HUES64 (cell line): Measurements from ENCODE around the gene CACNA1G. TPM values are rescaled to one million over a fixed set of nuclear protein-coding genes. Genes with fewer than 3 reads are reported as not detected.
A peak's percentile ranks its signal among the peaks of the same experiment; 100 is the strongest.

Experiments used
- H3K27ac ChIP-seq: 2 replicates; pipeline ENCODE4 v1.7.0; 2013; ENCODE audit warnings: low read depth, low read length, inconsistent platforms
- H3K27me3 ChIP-seq: 2 replicates; pipeline ENCODE4 v1.6.1; 2013; ENCODE audit warnings: mild to moderate bottlenecking, low read length; ENCODE audit not compliant: insufficient read depth
- H3K36me3 ChIP-seq: 2 replicates; pipeline ENCODE4 v1.6.1; 2013; ENCODE audit warnings: mild to moderate bottlenecking, low read length; ENCODE audit not compliant: insufficient read depth
- H3K4me1 ChIP-seq: 2 replicates; pipeline ENCODE4 v1.6.1; 2013; ENCODE audit warnings: mild to moderate bottlenecking, low read length, moderate library complexity; ENCODE audit not compliant: insufficient read depth
- H3K4me3 ChIP-seq: 2 replicates; pipeline ENCODE4 v1.5.1; 2013; ENCODE audit warnings: mild to moderate bottlenecking, low read length, moderate library complexity
- H3K9ac ChIP-seq: 2 replicates; pipeline ENCODE4 v1.6.1; 2013; ENCODE audit warnings: mild to moderate bottlenecking, low read depth, low read length
- H3K9me3 ChIP-seq: 2 replicates; pipeline ENCODE4 v1.6.1; 2013; ENCODE audit warnings: low read depth, low read length; ENCODE audit not compliant: insufficient read depth
- WGBS: fragments of 150-250, 120-280 bp; methylation state at CpG from one replicate; pipeline ENCODE4 v1.1.7; 2013; ENCODE audit warnings: missing lambda C conversion rate; 5-methylcytosine and 5-hydroxymethylcytosine counted together
- polyA plus RNA-seq, 2 experiments: library from polyadenylated mRNA; stranded (reverse); fragments of 50-300 nt; gene quantifications; one replicate each; pipeline ENCODE4 v1.2.3, GENCODE V29; 2013

CACNA1G gene
- 2.1 TPM for polyA plus RNA-seq (2013, experiment 1 of 2)
- 2.5 TPM for polyA plus RNA-seq (2013, experiment 2 of 2)

DNA sequence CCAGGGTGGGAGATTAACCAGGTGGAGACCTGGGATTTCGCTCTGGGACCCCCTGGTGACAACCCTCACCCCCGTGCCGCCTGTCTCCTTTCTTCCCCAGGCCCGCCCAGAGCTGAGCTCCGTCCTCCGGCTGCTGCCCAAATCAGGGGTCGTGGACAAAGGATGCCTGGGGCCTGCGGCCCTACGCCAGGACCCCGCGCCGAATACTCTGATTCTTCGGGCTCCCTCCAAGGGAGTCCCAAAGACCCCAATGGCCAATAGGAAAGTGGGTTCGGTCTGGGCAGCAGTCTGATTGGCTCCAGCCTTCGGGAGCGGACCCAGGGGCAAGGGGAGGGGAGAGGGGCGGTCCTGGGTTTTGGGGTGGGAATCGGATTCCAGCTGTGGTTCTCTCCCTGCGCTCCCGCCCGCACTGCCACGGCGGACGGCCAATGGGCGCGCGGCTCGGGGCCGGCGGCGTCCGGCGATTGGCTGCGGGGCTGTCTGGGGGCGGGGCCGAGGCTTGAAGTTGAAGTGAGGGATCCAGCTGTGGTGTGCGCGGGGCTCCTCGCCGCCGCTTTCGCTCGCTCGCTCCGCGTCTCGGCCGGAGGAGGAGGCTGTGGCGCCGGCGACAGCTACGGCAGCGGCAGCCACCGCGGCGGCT lies at the start of gene CACNA1G:
Gene CACNA1G (plus strand): TSS at position 531 of the 640 bp plus-strand sequence. CDS start 745 bp downstream, outside the sequence.
- Histone ChIP-seq H3K36me3 (no peaks in the 10 kb centered on the region), H3K4me3 (peak within 1 kb of the TSS; percentile 59), H3K9me3 (no peaks in the 10 kb centered on the region), H3K27ac (peak within 1 kb of the TSS; percentile 74; the same call in 1 of the 2 replicates), H3K4me1 (peaks cover 16% of the 10 kb centered on the region), H3K9ac (0 out of 2 replicates have a peak within 1 kb of the TSS, but pooled peaks have one; percentile 44), H3K27me3 (peaks cover 77% of the 10 kb centered on the region)
- WGBS, result under 1% methylated on average over 56 of the region's 56 CpGs

- WGBS, result 70% methylated on average over 3 of the region's 3 CpGs
- Histone ChIP-seq H3K27ac (no peak overlapping the region), H3K9me3 (no peaks in the 10 kb centered on the region), H3K4me1 (0 out of 2 replicates have a peak, but pooled peaks cover 11% of the 10 kb centered on the region), H3K4me3 (no peak overlapping the region), H3K27me3 (no peaks in the 10 kb centered on the region), H3K9ac (no peak overlapping the region), H3K36me3 (no peaks in the 10 kb centered on the region)
Measured at GRCh38 chr17:50511058-50511457, 49.5 kb upstream of the CACNA1G start.

GRCh38 chr17:50513495-50513894 lies 47.0 kb upstream of the CACNA1G start:
- H3K9ac ChIP-seq, result no peak overlapping the region

DNA sequence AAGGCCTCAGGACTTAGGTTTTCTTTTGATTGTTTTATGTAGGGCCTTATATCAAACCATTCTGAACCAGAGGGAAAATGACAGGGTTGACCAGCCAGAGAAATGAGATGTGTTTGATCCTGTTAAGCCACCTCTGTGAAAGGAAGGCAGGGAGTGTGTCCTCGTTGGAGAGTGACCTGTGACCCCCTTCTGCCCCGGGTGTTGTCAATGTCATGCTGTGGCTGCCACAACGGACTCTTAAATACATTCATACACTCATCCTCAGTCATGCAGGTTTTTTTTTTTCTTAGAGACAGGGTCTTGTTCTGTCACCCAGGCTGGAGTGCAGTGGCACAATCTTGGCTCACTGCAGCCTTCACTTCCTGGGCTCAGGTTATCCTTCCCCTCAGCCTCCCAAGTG lies 46.1 kb upstream of the CACNA1G start:
- Histone ChIP-seq H3K36me3 (no peaks in the 10 kb centered on the region), H3K9me3 (no peaks in the 10 kb centered on the region)
- WGBS, result 70% methylated on average over 3 of the region's 3 CpGs

More at GRCh38 chr17:50513495-50513894, 47.0 kb upstream of the CACNA1G start:
- Histone ChIP-seq H3K4me3 (no peak overlapping the region), H3K27ac (no peak overlapping the region), H3K27me3 (no peaks in the 10 kb centered on the region), H3K4me1 (0 out of 2 replicates have a peak, but pooled peaks cover 7% of the 10 kb centered on the region), H3K9me3 (no peaks in the 10 kb centered on the region), H3K36me3 (no peaks in the 10 kb centered on the region)
- 88% methylated on average over 4 of the region's 4 CpGs for WGBS

DNA sequence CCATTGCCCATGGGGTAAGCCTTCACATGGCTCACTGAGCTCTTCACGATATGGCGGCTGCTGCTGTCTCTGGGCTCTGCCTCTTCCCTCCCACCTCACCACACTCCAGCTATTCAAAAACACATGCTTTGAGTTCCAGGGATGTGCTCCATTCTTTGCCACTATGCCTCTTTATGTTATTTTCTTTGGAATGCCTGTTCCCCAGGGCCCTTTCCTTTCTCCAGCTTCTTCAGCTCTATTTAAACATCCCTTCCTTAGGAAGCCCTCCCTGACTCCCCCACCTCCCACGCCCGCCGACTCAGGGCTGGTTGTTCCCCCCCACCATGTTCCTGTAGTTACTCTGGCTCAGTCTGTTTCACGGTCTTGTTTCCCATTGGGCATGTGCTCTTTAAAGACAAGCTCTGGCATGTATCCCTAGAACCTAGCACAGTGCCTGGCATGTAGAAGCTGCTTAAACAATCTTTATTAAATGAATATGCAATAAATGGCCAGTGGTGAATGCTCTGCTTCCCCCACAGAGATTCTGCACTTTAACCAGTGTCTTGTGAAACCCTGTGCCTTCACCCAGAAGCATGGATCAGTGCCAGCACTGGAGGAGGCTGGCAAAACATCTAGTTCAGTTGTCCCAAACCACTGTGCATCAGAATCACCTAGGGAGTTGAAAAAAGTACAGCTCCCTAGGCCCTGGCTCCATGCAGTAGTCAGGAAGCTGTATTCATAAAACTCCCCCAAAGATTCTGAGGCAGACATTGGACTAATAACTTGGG lies 45.4 kb upstream of the CACNA1G start:
- Histone ChIP-seq H3K4me1 (0 out of 2 replicates have a peak, but pooled peaks cover 7% of the 10 kb centered on the region), H3K9ac (no peak overlapping the region), H3K27me3 (no peaks in the 10 kb centered on the region), H3K36me3 (no peaks in the 10 kb centered on the region), H3K9me3 (no peaks in the 10 kb centered on the region), H3K27ac (no peak overlapping the region), H3K4me3 (no peak overlapping the region)
- WGBS, result 74% methylated on average over 6 of the region's 6 CpGs

More for the DNA sequence above, 46.1 kb upstream of the CACNA1G start:
- no peaks in the 10 kb centered on the region for H3K27me3 ChIP-seq
- H3K4me1 ChIP-seq, result 0 out of 2 replicates have a peak, but pooled peaks cover 7% of the 10 kb centered on the region
- H3K27ac ChIP-seq, result no peak overlapping the region
- no peak overlapping the region for H3K9ac ChIP-seq
- H3K4me3 ChIP-seq, result no peak overlapping the region

DNA sequence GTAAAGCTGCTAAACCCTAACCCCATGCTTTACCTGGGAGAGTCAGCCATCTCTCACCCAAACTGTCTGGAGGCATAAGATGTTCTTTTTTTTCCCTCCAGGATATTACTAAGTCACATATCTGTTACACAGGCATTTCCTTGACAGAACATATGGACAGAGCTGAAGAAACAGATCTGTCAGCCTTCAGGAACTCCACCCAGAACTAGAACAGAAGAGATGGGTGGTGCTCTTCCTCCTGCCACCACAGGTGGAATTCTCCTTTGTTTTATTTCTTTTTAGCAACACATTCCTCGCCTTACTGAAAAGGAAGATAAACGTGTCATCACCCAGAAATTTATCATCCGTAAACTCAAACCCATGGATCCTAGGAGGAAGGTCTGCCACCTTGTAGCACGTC lies 43.5 kb upstream of the CACNA1G start:
- Histone ChIP-seq H3K9me3 (no peaks in the 10 kb centered on the region), H3K27me3 (no peaks in the 10 kb centered on the region), H3K36me3 (no peaks in the 10 kb centered on the region), H3K9ac (no peak overlapping the region), H3K27ac (no peak overlapping the region), H3K4me1 (no peaks in the 10 kb centered on the region), H3K4me3 (no peak overlapping the region)
- 85% methylated on average over 4 of the region's 4 CpGs for WGBS

- H3K9ac ChIP-seq, result no peak overlapping the region
- H3K36me3 ChIP-seq, result no peaks in the 10 kb centered on the region
- no peak overlapping the region for H3K27ac ChIP-seq
- H3K4me1 ChIP-seq, result no peaks in the 10 kb centered on the region
- H3K9me3 ChIP-seq, result no peaks in the 10 kb centered on the region
- no peak overlapping the region for H3K4me3 ChIP-seq
- no peaks in the 10 kb centered on the region for H3K27me3 ChIP-seq
- WGBS, result 87% methylated on average over 8 of the region's 8 CpGs
Measured at GRCh38 chr17:50517504-50518383, 42.8 kb upstream of the CACNA1G start.

- Histone ChIP-seq H3K4me1 (no peaks in the 10 kb centered on the region), H3K9ac (no peak overlapping the region), H3K4me3 (no peak overlapping the region), H3K9me3 (no peaks in the 10 kb centered on the region), H3K36me3 (no peaks in the 10 kb centered on the region), H3K27me3 (no peaks in the 10 kb centered on the region), H3K27ac (no peak overlapping the region)
- 84% methylated on average over 13 of the region's 13 CpGs for WGBS
Measured at GRCh38 chr17:50518384-50519023, 42.0 kb upstream of the CACNA1G start.

DNA sequence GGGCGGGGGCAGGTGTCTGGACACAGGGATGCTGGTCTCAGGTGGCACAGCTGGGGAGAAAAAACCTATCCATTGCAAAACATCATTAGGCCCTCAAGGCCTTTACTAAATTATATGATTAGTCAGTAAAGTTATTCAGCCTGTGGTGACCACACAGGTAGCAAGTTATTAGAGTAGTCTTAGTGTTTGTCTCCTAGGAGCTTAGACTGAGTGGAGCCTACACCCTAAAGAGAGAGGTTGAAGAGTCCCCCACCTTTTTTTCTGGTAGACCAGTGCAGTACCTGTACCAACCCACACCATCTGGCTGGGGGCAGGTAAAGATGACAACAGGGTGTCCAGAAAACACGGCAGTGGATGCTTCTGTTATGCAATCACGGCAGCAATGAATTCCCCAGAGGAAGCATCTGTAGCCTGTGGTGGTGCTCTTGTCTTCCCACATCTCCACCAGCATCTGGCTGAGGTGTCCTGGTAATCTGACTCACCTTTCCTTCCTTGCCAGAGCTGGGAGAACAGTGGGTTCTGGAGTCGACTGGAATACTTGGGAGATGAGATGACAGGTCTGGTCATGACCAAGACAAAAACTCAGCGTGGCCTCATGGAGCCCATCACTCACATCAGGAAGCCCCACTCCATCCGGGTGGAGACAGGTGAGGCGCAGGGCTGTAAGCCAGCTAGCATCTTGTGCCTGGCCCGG lies 41.2 kb upstream of the CACNA1G start:
- H3K9me3 ChIP-seq, result no peaks in the 10 kb centered on the region
- no peaks in the 10 kb centered on the region for H3K4me1 ChIP-seq
- H3K36me3 ChIP-seq, result no peaks in the 10 kb centered on the region
- no peaks in the 10 kb centered on the region for H3K27me3 ChIP-seq
- no peak overlapping the region for H3K27ac ChIP-seq
- 94% methylated on average over 8 of the region's 8 CpGs for WGBS
- H3K9ac ChIP-seq, result no peak overlapping the region
- no peak overlapping the region for H3K4me3 ChIP-seq

DNA sequence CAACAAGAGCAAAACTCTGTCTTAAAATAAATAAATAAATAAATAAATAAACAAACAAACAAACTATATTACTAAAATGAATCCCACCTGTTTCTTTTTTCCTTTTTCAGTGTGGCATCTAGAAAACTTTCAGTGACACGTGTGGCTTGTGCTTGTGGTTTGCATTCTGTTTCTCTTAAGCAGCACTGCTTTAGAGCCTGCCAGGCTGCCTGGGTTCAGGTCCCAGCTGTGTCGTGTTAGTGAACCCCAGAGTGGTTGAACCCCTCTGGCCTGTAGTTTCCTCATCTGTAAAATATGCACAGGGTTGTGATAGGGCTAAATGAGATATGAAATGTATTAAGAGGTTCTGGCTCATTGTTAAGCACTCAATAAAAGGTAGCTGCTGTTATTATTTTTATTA lies 40.0 kb upstream of the CACNA1G start:
- WGBS, result 94% methylated on average over 2 of the region's 2 CpGs
- Histone ChIP-seq H3K36me3 (no peaks in the 10 kb centered on the region), H3K4me3 (no peak overlapping the region), H3K27me3 (no peaks in the 10 kb centered on the region), H3K9me3 (no peaks in the 10 kb centered on the region), H3K27ac (no peak overlapping the region), H3K4me1 (no peaks in the 10 kb centered on the region), H3K9ac (no peak overlapping the region)
